GM06990 (cell line): Measurements from ENCODE around the gene ARHGAP44.

Experiments
- DNase-seq: peaks from one replicate; pipeline ENCODE4 v3.0.0-alpha.2; 2011; ENCODE audit not compliant: insufficient read length; ENCODE audit errors: extremely low read depth
- H3K27me3 ChIP-seq: replicated peaks from 2 replicates; pipeline ENCODE4 v1.6.0; 2011; ENCODE audit warnings: low read length; ENCODE audit not compliant: control insufficient read depth, insufficient read depth
- H3K36me3 ChIP-seq: 2 replicates; pipeline ENCODE4 v1.5.1; 2011; ENCODE audit warnings: low read length; ENCODE audit not compliant: control insufficient read depth, insufficient read depth
- H3K4me3 ChIP-seq: replicated peaks from 2 replicates; pipeline ENCODE4 v1.5.1; 2011; ENCODE audit warnings: low read depth, mild to moderate bottlenecking, control low read depth, low read length
- CTCF ChIP-seq: IDR thresholded peaks from 2 replicates; pipeline ENCODE4 v1.5.1; 2011; ENCODE audit warnings: low read length, control low read depth, mild to moderate bottlenecking, inconsistent platforms; ENCODE audit not compliant: insufficient read depth, poor library complexity, severe bottlenecking

ARHGAP44 gene

GRCh38 chr17:13016881-13017654 is 227.8 kb downstream of the ARHGAP44 start:
- peak overlapping the region; percentile 89 for H3K4me3 ChIP-seq
- TF ChIP-seq CTCF, result no peak
- no peak for DNase-seq
- H3K27me3 ChIP-seq, result no peaks in the 10 kb centered on the region
- H3K36me3 ChIP-seq, result peaks cover 21% of the 10 kb centered on the region

- peak within 1 kb of the TSS; percentile 89 for H3K4me3 ChIP-seq
- no peaks in the 10 kb centered on the region for H3K27me3 ChIP-seq
- TF ChIP-seq CTCF, result no peak
- DNase-seq, result peak; percentile 96
- peaks cover 16% of the 10 kb centered on the region for H3K36me3 ChIP-seq
Measured at GRCh38 chr17:13017655-13018459, 228.6 kb downstream of the ARHGAP44 start, which contains the start of gene ELAC2. TSS of gene ELAC2 (minus strand) at chr17:13018027. CDS start at chr17:13017947, 80 bp downstream.

GRCh38 chr17:13024016-13024415 is 234.7 kb downstream of the ARHGAP44 start:
- Histone ChIP-seq H3K4me3 (no peak overlapping the region), H3K27me3 (no peaks in the 10 kb centered on the region), H3K36me3 (no peaks in the 10 kb centered on the region)
- no peak for TF ChIP-seq CTCF
- no peak for DNase-seq

DNA sequence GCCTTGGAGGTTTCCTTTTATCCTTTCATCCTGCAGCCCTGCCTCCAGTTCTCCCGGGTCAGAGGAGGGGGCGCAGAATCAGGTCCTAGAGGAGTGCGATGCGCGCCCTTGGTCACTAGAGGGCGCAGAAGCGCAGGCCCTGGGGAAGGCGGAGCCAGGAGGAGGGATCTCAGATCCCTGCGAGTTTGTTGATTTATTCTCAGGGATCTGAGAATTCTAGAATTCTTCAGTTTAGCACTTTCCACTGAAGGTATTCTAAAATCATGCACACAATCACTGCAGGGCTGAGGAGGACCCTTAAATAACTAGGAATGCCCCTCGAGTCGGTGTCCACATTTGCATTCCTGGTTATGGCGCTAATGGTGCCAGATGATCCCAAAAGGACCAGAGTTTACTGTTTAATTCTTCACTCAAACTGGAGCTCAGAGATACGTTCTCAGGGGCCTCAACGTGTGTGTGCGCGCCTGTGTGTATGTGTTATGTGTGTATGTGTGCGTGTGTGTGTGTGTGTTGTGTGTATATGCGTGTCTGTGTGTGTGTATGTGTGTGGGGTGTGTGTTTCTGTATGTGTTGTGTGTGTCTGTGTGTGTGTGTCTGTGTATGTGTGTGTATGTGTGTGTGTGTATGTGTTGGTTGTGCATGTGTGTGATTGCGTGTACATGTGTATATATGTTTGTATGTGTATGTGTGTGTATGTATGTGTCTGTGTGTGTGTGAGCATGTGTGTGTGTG is 235.4 kb downstream of the ARHGAP44 start:
- peak; percentile 49 for DNase-seq
- H3K27me3 ChIP-seq, result no peaks in the 10 kb centered on the region
- no peaks in the 10 kb centered on the region for H3K36me3 ChIP-seq
- peak; percentile 99 for TF ChIP-seq CTCF
- H3K4me3 ChIP-seq, result no peak overlapping the region

DNA sequence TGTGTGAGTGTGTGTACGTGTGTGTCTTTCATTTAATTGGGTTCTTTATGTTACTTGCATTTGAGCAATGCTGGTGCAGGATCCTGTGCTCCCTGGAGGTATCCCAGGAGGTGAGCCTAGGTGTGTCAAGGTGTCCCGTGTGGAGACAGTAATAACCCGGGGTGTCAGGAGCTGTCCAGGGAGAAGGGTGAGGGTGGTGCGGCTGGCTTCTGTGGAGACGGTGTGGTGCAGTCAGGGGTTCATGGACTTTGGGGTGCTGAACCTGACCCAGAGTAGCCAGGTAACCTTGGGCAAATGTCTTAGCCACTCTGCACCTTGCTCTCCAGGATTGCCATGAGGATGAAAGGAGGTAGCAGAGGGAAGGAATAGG is 235.9 kb downstream of the ARHGAP44 start:
- H3K27me3 ChIP-seq, result no peaks in the 10 kb centered on the region
- TF ChIP-seq CTCF, result no peak
- H3K4me3 ChIP-seq, result no peak overlapping the region
- no peaks in the 10 kb centered on the region for H3K36me3 ChIP-seq
- DNase-seq, result no peak
